ENCODE data around the gene MYBPHL.
"Not testable (repeated sequence)": the region's sequence is repeated elsewhere in the genome, so short reads cannot be mapped to it uniquely, and the experiment has no call there.

The MYBPHL gene

GRCh38 chr1:109300650-109301151 lies 6.1 kb downstream of the MYBPHL start:
- no peaks in the 10 kb centered on the region for H3K36me3 Mint-ChIP-seq (ENCODE audit: insufficient read depth)
- H3K27me3 Mint-ChIP-seq, result peaks cover 22% of the 10 kb centered on the region
- H3K9me3 Mint-ChIP-seq, result no peaks in the 10 kb centered on the region

GRCh38 chr1:109299558-109300343 lies 7.1 kb downstream of the MYBPHL start:
- H3K9me3 Mint-ChIP-seq, result no peaks in the 10 kb centered on the region
- ATAC-seq (replicated peaks; ENCODE audit: extremely low read depth, poor library complexity, severe bottlenecking) (no peak), DNase-seq (ENCODE audit: low spot score in 2 of 2) (no peak)
- H3K27me3 Mint-ChIP-seq, result peaks cover 31% of the 10 kb centered on the region
- no peak overlapping the region for H3K27ac Mint-ChIP-seq (ENCODE audit: low read depth)
- H3K4me3 Mint-ChIP-seq, result no peak overlapping the region
- no peaks in the 10 kb centered on the region for H3K4me1 Mint-ChIP-seq
- no peaks in the 10 kb centered on the region for H3K36me3 Mint-ChIP-seq (ENCODE audit: insufficient read depth)

More at GRCh38 chr1:109300650-109301151, 6.1 kb downstream of the MYBPHL start:
- Mint-ChIP-seq H3K27ac (ENCODE audit: low read depth) (no peak overlapping the region), H3K4me1 (no peaks in the 10 kb centered on the region), H3K4me3 (no peak overlapping the region)
- ATAC-seq (replicated peaks; ENCODE audit: extremely low read depth, poor library complexity, severe bottlenecking) (no peak), DNase-seq (ENCODE audit: low spot score in 2 of 2) (no peak)

GRCh38 chr1:109298666-109299557 lies 7.9 kb downstream of the MYBPHL start:
- Mint-ChIP-seq H3K27me3 (peaks cover 40% of the 10 kb centered on the region), H3K4me1 (no peaks in the 10 kb centered on the region), H3K4me3 (no peak overlapping the region), H3K27ac (ENCODE audit: low read depth) (no peak overlapping the region), H3K9me3 (no peaks in the 10 kb centered on the region), H3K36me3 (ENCODE audit: insufficient read depth) (no peaks in the 10 kb centered on the region)
- DNase-seq (ENCODE audit: low spot score in 2 of 2) (no peak), ATAC-seq (replicated peaks; ENCODE audit: extremely low read depth, poor library complexity, severe bottlenecking) (no peak)

GRCh38 chr1:109296782-109297181 lies 10.0 kb downstream of the MYBPHL start:
- H3K9me3 Mint-ChIP-seq, result no peaks in the 10 kb centered on the region
- DNase-seq (ENCODE audit: low spot score in 2 of 2) (no peak), ATAC-seq (replicated peaks; ENCODE audit: extremely low read depth, poor library complexity, severe bottlenecking) (no peak)
- no peak overlapping the region for H3K4me3 Mint-ChIP-seq
- H3K36me3 Mint-ChIP-seq (ENCODE audit: insufficient read depth), result no peaks in the 10 kb centered on the region
- H3K4me1 Mint-ChIP-seq, result no peaks in the 10 kb centered on the region
- H3K27ac Mint-ChIP-seq (ENCODE audit: low read depth), result no peak overlapping the region
- peaks cover 60% of the 10 kb centered on the region for H3K27me3 Mint-ChIP-seq

GRCh38 chr1:109295712-109296415 lies 10.9 kb downstream of the MYBPHL start:
- H3K36me3 Mint-ChIP-seq (ENCODE audit: insufficient read depth), result no peaks in the 10 kb centered on the region
- ATAC-seq (replicated peaks; ENCODE audit: extremely low read depth, poor library complexity, severe bottlenecking) (no peak), DNase-seq (ENCODE audit: low spot score in 2 of 2) (no peak)
- H3K4me1 Mint-ChIP-seq, result no peaks in the 10 kb centered on the region
- peaks cover 60% of the 10 kb centered on the region for H3K27me3 Mint-ChIP-seq
- no peak overlapping the region for H3K4me3 Mint-ChIP-seq
- no peak overlapping the region for H3K27ac Mint-ChIP-seq (ENCODE audit: low read depth)
- H3K9me3 Mint-ChIP-seq, result no peaks in the 10 kb centered on the region

GRCh38 chr1:109294481-109294880 lies 12.3 kb downstream of the MYBPHL start:
- Mint-ChIP-seq H3K27me3 (peaks cover 56% of the 10 kb centered on the region), H3K36me3 (ENCODE audit: insufficient read depth) (no peaks in the 10 kb centered on the region), H3K4me3 (no peak overlapping the region), H3K4me1 (no peaks in the 10 kb centered on the region), H3K27ac (ENCODE audit: low read depth) (no peak overlapping the region), H3K9me3 (no peaks in the 10 kb centered on the region)
- ATAC-seq (replicated peaks; ENCODE audit: extremely low read depth, poor library complexity, severe bottlenecking) (no peak), DNase-seq (ENCODE audit: low spot score in 2 of 2) (no peak)

GRCh38 chr1:109293026-109293425 lies 13.8 kb downstream of the MYBPHL start:
- Mint-ChIP-seq H3K36me3 (ENCODE audit: insufficient read depth) (no peaks in the 10 kb centered on the region), H3K27ac (ENCODE audit: low read depth) (no peak overlapping the region), H3K4me1 (no peaks in the 10 kb centered on the region), H3K4me3 (no peak overlapping the region), H3K27me3 (peaks cover 53% of the 10 kb centered on the region), H3K9me3 (no peaks in the 10 kb centered on the region)
- ATAC-seq (replicated peaks; ENCODE audit: extremely low read depth, poor library complexity, severe bottlenecking) (no peak), DNase-seq (ENCODE audit: low spot score in 2 of 2) (no peak)

GRCh38 chr1:109292364-109292763 lies 14.4 kb downstream of the MYBPHL start:
- H3K4me1 Mint-ChIP-seq, result no peaks in the 10 kb centered on the region
- peaks cover 53% of the 10 kb centered on the region for H3K27me3 Mint-ChIP-seq
- ATAC-seq (replicated peaks; ENCODE audit: extremely low read depth, poor library complexity, severe bottlenecking) (no peak), DNase-seq (ENCODE audit: low spot score in 2 of 2) (no peak)
- no peaks in the 10 kb centered on the region for H3K9me3 Mint-ChIP-seq
- no peak overlapping the region for H3K27ac Mint-ChIP-seq (ENCODE audit: low read depth)
- no peaks in the 10 kb centered on the region for H3K36me3 Mint-ChIP-seq (ENCODE audit: insufficient read depth)
- H3K4me3 Mint-ChIP-seq, result no peak overlapping the region

- H3K27me3 Mint-ChIP-seq, result peaks cover 53% of the 10 kb centered on the region
- no peaks in the 10 kb centered on the region for H3K9me3 Mint-ChIP-seq
- no peaks in the 10 kb centered on the region for H3K36me3 Mint-ChIP-seq (ENCODE audit: insufficient read depth)
- ATAC-seq (replicated peaks; ENCODE audit: extremely low read depth, poor library complexity, severe bottlenecking), result no peak
- H3K4me1 Mint-ChIP-seq, result no peaks in the 10 kb centered on the region
- no peak overlapping the region for H3K27ac Mint-ChIP-seq (ENCODE audit: low read depth)
- DNase-seq (ENCODE audit: low spot score in 2 of 2), result no peak
- no peak overlapping the region for H3K4me3 Mint-ChIP-seq
Observed at GRCh38 chr1:109290998-109291397, 15.8 kb downstream of the MYBPHL start.

- no peaks in the 10 kb centered on the region for H3K36me3 Mint-ChIP-seq (ENCODE audit: insufficient read depth)
- H3K27ac Mint-ChIP-seq (ENCODE audit: low read depth), result no peak overlapping the region
- DNase-seq (ENCODE audit: low spot score in 2 of 2) (no peak), ATAC-seq (replicated peaks; ENCODE audit: extremely low read depth, poor library complexity, severe bottlenecking) (no peak)
- no peak overlapping the region for H3K4me3 Mint-ChIP-seq
- H3K27me3 Mint-ChIP-seq, result peaks cover 44% of the 10 kb centered on the region
- no peaks in the 10 kb centered on the region for H3K9me3 Mint-ChIP-seq
- H3K4me1 Mint-ChIP-seq, result no peaks in the 10 kb centered on the region
Observed at GRCh38 chr1:109290137-109290536, 16.7 kb downstream of the MYBPHL start.

- not testable (repeated sequence) for H3K27ac Mint-ChIP-seq (ENCODE audit: low read depth); H3K9me3 Mint-ChIP-seq; DNase-seq (ENCODE audit: low spot score in 2 of 2); ATAC-seq (replicated peaks; ENCODE audit: extremely low read depth, poor library complexity, severe bottlenecking); H3K36me3 Mint-ChIP-seq (ENCODE audit: insufficient read depth); H3K4me3 Mint-ChIP-seq
- Mint-ChIP-seq H3K27me3 (peaks cover 12% of the 10 kb centered on the region), H3K4me1 (peaks cover 18% of the 10 kb centered on the region)
Observed at GRCh38 chr1:109286762-109287161, 20.0 kb downstream of the MYBPHL start.

Data from central memory CD8-positive, alpha-beta T cell (primary cell).